Omental fat pad (tissue), 4 donors: ENCODE results near the gene SCRN3. TPM values are rescaled to one million over a fixed set of nuclear protein-coding genes. Genes with fewer than 3 reads are reported as not detected.

ENCODE experiments used
- ATAC-seq: fragments of 150-250 bp; one replicate; pipeline ENCODE4 v1.9.1; 2016; ENCODE audit warnings: mild to moderate bottlenecking, moderate library complexity; ENCODE audit not compliant: low FRiP score
- DNase-seq: peaks from one replicate; pipeline ENCODE4 v3.0.0-alpha.2; 2019; ENCODE audit warnings: low spot score
- CTCF ChIP-seq, 3 donors: fragments of 450-650 bp; IDR thresholded peaks; one replicate each; pipeline ENCODE4 v1.5.1; 2016 to 2017; ENCODE audit warnings: antibody characterized with exemption in 3 of 3, mild to moderate bottlenecking in 3 of 3, moderate library complexity in 2 of 3
- total RNA-seq, 4 donors: library from RNA; depleted of rRNA; stranded (reverse); fragments of >200 nt; gene quantifications; one replicate each; pipeline ENCODE4 v1.1.0, GENCODE V29; 2016

The SCRN3 gene
- total RNA-seq, 4 donors from 2014 or later, result 9.5 to 24.7 (median 18.0) TPM

DNA sequence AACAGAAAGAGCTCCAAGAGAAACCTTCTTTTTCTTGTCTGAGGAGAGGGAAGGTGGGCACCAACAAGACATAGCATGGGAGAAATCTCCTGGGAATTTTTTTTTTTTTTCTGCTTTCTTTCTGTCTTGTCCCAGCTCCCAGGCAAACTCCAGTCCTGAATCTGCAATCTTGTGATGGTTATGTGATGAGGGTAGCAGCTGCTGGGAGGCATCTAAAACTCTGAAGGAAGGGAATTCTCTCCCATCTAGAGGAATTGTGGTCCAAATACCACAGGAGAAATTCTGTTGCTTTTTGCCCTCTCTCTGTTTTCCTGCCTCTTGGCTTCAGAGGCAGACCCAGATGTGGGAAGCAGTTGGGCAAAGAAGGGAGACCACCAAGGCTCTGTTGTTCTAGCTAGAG, 16.7 kb downstream of the SCRN3 start:
- ATAC-seq, result no peak
- no peak for TF ChIP-seq CTCF (IDR thresholded peaks at IDR 0.05)
- no peak for DNase-seq

GRCh38 chr2:174428214-174428613, 32.7 kb downstream of the SCRN3 start:
- TF ChIP-seq CTCF (IDR thresholded peaks at IDR 0.05), result no peak
- DNase-seq (no peak), ATAC-seq (no peak)

GRCh38 chr2:174430066-174430465, 34.5 kb downstream of the SCRN3 start:
- ATAC-seq, result no peak
- DNase-seq, result no peak
- no peak for TF ChIP-seq CTCF (IDR thresholded peaks at IDR 0.05)

GRCh38 chr2:174431902-174432301, 36.4 kb downstream of the SCRN3 start:
- ATAC-seq, result no peak
- TF ChIP-seq CTCF (IDR thresholded peaks at IDR 0.05), result no peak

DNA sequence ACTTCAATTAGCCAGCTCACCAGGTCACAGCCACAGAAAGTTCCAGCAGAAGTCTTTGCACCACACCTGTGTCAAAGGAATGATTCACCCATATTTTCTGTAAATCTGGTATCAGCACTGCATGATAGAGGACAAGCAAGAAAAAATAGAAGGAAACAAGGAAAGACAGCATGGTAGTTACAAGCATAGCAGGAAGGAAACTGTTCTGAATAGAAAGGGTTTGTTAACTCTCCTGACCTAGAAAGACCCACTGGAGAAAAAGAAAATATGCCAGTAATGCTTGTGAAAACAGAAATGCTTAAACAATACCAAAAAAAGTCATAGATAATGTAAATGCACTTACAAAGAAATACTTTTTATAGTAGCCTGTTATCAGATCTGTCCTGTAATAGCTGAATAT, 40.8 kb downstream of the SCRN3 start:
- ATAC-seq, result no peak
- TF ChIP-seq CTCF (IDR thresholded peaks at IDR 0.05), result no peak
- no peak for DNase-seq

More at GRCh38 chr2:174431902-174432301, 36.4 kb downstream of the SCRN3 start:
- DNase-seq, result no peak

DNA sequence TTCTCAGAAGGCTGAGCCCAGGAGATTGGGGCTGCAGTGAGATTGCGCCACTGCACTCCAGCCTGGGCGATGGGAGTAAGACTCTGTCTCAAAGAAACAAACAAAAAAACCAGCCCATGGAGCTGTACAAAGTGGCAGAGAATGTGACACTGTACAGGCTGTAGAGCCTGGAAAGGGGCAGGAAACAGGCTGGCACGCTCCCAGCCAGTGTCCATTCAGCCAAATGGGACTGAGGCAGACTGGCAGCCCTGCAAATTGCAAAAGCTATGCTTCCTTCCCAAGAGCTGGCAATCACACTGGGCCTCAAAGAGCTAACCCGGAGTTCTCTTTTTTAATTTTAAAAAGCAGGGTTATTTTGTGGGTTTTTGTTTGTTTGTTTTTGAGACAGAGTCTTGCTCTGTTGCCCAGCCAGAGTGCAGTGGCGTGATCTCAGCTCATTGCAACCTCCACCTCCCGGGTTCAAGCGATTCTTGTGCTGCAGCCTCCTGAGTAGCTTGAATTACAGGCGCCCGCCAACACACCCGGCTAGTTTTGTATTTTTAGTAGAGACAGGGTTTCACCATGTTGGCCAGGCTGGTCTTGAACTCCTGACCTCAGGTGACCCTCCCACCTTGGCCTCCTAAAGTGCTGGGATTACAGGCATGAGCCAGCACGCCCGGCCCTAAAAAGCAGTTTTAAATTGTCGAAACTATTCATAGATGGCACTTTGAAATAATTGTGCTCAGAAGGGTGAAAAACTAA, 42.8 kb downstream of the SCRN3 start:
- no peak for TF ChIP-seq CTCF (IDR thresholded peaks at IDR 0.05)
- ATAC-seq (no peak), DNase-seq (no peak)

- ATAC-seq, result no peak
- TF ChIP-seq CTCF (IDR thresholded peaks at IDR 0.05), result no peak
- no peak for DNase-seq
Measured at GRCh38 chr2:174439323-174439722, 43.8 kb downstream of the SCRN3 start.
